GM19455 (cell line): ENCODE measurements around the gene FCHSD1.

Experiments used
- ATAC-seq: cut with Tn5 transposase; IDR thresholded peaks from one replicate; pipeline ENCODE4 v1.9.1; 2021; ENCODE audit not compliant: unreplicated experiment

The FCHSD1 gene

GRCh38 chr5:141672841-141673813 lies 21.9 kb upstream of the FCHSD1 start:
- ATAC-seq, result no peak

- no peak for ATAC-seq
Observed at GRCh38 chr5:141672071-141672840, 21.0 kb upstream of the FCHSD1 start.

- ATAC-seq, result no peak
Observed at GRCh38 chr5:141669520-141669919, 18.3 kb upstream of the FCHSD1 start.

- ATAC-seq, result no peak
Observed at GRCh38 chr5:141668601-141669265, 17.5 kb upstream of the FCHSD1 start.

GRCh38 chr5:141665995-141666940 lies 15.1 kb upstream of the FCHSD1 start:
- ATAC-seq, result no peak

GRCh38 chr5:141664733-141665461 lies 13.7 kb upstream of the FCHSD1 start:
- peak; percentile 91 for ATAC-seq

- ATAC-seq, result no peak
Observed at GRCh38 chr5:141663506-141663905, 12.3 kb upstream of the FCHSD1 start.

- ATAC-seq, result no peak
Observed at GRCh38 chr5:141662028-141662427, 10.8 kb upstream of the FCHSD1 start.

- no peak for ATAC-seq
Observed at GRCh38 chr5:141657937-141658545, 6.8 kb upstream of the FCHSD1 start.

GRCh38 chr5:141657404-141657803 lies 6.2 kb upstream of the FCHSD1 start:
- ATAC-seq, result no peak

GRCh38 chr5:141656396-141656795 lies 5.2 kb upstream of the FCHSD1 start:
- ATAC-seq, result no peak

- no peak for ATAC-seq
Observed at GRCh38 chr5:141655020-141655419, 3.8 kb upstream of the FCHSD1 start.

GRCh38 chr5:141654298-141654697 lies 3.1 kb upstream of the FCHSD1 start:
- ATAC-seq, result no peak

- no peak for ATAC-seq
Observed at GRCh38 chr5:141651728-141652105, 499 bp upstream of the FCHSD1 start.

- no peak for ATAC-seq
Observed at GRCh38 chr5:141649972-141650371, 1.2 kb downstream of the FCHSD1 start.

GRCh38 chr5:141649056-141649688 lies 2.0 kb downstream of the FCHSD1 start:
- ATAC-seq, result no peak

- no peak for ATAC-seq
Observed at GRCh38 chr5:141647851-141648250, 3.4 kb downstream of the FCHSD1 start.

- ATAC-seq, result no peak
Observed at GRCh38 chr5:141647242-141647641, 4.0 kb downstream of the FCHSD1 start.

GRCh38 chr5:141646026-141646425 lies 5.2 kb downstream of the FCHSD1 start:
- ATAC-seq, result no peak
